Subcutaneous adipose tissue (tissue), 4 donors: ENCODE data around the gene CELA3A. TPM values are rescaled to one million over a fixed set of nuclear protein-coding genes. Genes with fewer than 3 reads are reported as not detected.

Experiments used
- total RNA-seq, 4 donors: library from RNA; depleted of rRNA; stranded (reverse); fragments of >200 nt; gene quantifications; one replicate each; pipeline ENCODE4 v1.1.0, GENCODE V29; 2016
- TF ChIP-seq, protein P1 (sequence below): fragments of 450-650 bp; IDR thresholded peaks from one replicate; pipeline ENCODE4 v1.5.1; 2016; ENCODE audit warnings: low read depth, mild to moderate bottlenecking, control low read depth, antibody characterized with exemption, moderate library complexity

CELA3A gene, protein sequence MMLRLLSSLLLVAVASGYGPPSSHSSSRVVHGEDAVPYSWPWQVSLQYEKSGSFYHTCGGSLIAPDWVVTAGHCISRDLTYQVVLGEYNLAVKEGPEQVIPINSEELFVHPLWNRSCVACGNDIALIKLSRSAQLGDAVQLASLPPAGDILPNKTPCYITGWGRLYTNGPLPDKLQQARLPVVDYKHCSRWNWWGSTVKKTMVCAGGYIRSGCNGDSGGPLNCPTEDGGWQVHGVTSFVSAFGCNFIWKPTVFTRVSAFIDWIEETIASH
- total RNA-seq = not detected

DNA sequence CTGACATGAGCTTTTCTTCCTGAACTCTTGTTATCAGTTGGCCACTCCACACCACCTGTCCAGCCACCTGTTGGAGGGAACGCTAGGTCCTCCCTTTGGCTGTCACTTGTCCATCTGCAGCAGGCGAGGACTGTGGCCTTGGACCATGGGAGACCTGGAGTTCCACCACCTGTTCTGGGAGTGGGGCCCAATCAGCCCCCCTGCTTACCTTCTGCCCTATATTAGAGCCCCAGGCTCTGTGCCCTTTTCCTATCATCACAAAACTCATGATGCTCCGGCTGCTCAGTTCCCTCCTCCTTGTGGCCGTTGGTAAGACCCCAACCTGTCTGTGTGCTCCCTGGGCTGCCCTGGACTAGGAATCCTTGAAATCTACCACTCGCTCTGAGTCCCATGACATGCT, at the start of gene CELA3A:
Gene CELA3A, plus strand, starts transcription at position 249 of the 400 bp plus-strand sequence. Its CDS starts 18 bp downstream, at position 267.
- TF ChIP-seq, protein P1, sequence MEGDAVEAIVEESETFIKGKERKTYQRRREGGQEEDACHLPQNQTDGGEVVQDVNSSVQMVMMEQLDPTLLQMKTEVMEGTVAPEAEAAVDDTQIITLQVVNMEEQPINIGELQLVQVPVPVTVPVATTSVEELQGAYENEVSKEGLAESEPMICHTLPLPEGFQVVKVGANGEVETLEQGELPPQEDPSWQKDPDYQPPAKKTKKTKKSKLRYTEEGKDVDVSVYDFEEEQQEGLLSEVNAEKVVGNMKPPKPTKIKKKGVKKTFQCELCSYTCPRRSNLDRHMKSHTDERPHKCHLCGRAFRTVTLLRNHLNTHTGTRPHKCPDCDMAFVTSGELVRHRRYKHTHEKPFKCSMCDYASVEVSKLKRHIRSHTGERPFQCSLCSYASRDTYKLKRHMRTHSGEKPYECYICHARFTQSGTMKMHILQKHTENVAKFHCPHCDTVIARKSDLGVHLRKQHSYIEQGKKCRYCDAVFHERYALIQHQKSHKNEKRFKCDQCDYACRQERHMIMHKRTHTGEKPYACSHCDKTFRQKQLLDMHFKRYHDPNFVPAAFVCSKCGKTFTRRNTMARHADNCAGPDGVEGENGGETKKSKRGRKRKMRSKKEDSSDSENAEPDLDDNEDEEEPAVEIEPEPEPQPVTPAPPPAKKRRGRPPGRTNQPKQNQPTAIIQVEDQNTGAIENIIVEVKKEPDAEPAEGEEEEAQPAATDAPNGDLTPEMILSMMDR = no peak

DNA sequence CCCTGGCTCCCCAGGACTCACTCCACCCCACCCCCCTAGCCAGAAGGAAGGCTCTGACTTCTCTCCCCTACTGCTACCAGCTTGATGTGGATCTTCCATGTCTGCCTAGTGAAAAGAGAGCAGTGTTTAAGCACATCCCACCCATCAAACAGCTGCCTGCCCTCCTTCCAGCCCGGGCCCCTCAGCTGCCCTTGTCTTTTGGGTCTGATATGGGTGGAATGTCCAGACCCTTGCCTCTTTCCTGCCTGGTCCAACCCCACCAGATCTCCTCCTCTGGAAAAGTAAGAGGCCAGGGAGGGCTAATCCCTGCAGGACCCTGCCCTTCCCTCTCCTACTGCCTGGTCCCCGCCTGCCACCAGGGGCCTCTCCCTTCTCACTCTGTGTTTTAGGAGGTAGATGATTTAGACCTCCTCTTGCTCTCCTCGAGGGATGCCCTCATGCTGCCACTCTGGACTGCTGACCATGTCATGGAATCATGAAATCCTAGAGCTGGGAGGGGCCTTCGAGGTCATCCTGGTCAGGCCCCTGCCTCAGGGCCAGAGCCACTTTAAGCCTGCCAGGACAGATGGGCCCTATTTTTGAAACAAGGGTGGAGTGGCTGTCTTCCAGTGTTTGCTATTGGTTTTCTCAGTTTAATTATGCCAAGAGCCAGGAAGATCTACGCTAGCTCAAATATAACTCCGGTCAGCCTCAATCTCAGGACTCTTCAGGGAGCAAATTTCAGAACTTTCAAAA, 48.5 kb upstream of the CELA3A start:
- TF ChIP-seq, protein P1 = no peak

DNA sequence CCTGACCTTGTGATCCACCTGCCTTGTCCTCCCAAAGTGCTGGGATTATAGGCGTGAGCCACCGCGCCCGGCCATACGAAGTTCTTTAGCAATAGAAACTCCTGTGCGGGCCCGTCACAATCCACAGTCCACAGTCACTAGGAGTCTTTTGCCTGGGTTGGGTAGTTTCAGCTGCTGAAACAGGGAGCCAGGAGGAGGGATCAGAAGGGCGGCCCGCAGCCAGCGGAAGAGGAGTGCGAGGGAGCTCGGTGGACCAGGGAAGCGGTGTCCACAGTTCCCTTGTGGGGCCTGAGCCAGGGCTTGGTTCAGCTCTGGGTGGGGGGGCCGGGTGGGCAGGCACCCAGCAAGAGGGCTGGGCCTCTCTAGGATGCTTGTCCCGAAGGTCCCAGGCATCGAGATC, 46.4 kb upstream of the CELA3A start:
- TF ChIP-seq, protein P1 = no peak

DNA sequence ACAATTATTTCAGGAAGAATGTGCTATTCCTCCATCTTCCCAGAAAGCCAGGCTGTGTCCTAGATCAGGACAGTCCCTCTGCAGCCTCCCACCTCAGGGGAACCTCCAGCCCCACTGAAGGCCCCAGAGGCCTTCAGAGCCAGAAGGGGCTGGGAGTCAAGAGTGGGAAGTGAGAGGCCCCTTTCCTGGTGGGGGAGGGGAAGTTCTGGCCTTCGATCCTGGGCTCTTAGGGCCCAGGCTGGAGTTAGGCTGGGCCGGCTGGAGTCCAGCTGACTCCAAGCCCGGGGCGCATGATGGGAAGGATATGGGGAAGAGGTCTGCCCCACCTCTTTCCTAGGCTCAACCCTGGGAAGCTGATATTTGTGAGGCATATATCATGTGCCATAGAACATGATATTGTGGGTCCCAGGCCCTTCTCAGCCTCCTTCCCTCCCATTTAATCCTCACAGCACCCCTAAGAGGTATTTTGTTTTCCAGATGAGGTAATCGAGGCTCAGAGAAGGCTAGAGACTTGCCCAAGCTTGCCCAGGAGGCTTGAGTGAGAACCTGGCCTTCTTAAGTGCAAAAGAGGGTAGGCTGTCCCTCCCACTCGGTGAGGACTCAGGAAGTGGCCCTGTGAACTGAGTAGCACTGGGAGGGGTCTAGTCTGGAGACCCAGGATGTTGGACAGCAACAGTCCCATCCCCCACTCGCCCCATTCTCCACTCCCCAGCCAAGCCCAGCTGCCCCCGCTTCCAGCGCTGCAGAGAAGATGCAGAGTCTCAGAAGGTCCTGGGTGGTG, 45.8 kb upstream of the CELA3A start:
- TF ChIP-seq, protein P1 = no peak

DNA sequence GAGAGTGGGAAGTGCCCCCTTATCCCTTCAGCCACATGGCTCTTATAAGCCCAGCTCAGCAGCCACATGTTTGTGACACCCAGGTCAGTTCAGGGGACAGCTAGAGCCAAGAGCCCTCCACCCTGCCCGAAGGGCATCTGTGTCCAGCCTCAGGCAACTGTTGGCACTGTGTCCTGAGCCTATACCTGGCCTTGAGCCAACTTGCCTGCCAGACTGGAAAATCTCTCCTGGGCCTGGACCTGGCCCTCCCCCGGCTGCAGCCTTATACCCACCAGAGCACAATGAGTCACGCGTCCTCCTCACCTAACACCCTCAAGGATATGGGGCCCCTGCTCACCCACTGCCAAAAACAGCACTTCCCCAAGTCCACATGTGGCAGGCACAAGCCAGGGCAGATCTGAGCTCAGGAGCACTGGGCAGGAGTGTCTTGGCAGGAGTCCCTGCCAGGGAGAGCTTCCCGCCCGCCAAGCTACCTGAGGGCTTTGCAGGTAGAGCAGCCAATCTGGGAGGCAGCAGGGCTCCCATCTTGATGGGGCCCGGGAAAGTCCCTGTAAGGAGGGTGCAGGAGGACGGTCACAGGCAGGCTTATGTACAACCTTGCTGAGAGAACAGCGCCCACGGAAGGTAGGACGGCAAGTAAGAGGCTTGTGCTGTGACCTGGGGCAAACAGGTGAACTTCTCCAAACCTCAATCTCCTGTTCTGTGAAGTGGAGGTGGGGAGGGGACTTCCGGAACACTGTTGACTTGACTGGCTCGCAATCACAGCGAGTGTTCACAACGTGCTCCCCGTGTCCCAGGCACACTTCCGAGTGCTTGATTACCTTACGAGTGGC, 44.5 kb upstream of the CELA3A start:
- TF ChIP-seq, protein P1 = no peak

DNA sequence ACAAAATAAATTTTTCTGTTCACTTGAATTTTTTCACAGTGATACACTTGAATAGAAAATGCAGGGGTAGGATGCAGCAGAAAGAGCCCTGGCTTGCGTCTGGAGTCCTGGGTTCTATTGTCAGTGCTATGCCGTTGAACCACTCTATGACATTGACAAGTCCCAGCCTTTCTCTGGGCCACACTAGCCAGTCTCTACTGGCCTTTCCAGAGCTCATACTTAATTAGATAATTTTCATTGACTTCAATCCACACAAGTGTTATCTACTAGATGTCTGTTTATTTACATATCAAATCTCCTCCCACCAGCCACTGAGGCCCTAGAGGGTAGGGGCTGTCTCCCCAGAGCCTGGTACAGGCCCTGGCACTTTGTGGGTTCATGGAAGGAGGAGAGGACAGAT, 40.1 kb upstream of the CELA3A start:
- TF ChIP-seq, protein P1 = no peak
